Endothelial cell (in vitro differentiated cells): ENCODE measurements around the gene NLGN1. TPM values are rescaled to one million over a fixed set of nuclear protein-coding genes. Genes with fewer than 3 reads are reported as not detected.

Experiments
- DNase-seq: peaks from one replicate; pipeline ENCODE4 v3.0.0; 2021; ENCODE audit warnings: low spot score
- H3K27ac Mint-ChIP-seq: one replicate; pipeline ENCODE4 v1.8.0; 2021; ENCODE audit warnings: mixed read lengths, inconsistent platforms; ENCODE audit not compliant: unreplicated experiment
- H3K27me3 Mint-ChIP-seq: one replicate; pipeline ENCODE4 v1.8.0; 2021; ENCODE audit warnings: mild to moderate bottlenecking, moderate library complexity, mixed read lengths, inconsistent platforms; ENCODE audit not compliant: unreplicated experiment
- H3K36me3 Mint-ChIP-seq: one replicate; pipeline ENCODE4 v1.8.0; 2021; ENCODE audit warnings: mild to moderate bottlenecking, low read depth, mixed read lengths, inconsistent platforms; ENCODE audit not compliant: unreplicated experiment
- H3K4me1 Mint-ChIP-seq: one replicate; pipeline ENCODE4 v1.8.0; 2021; ENCODE audit warnings: mild to moderate bottlenecking, mixed read lengths, inconsistent platforms; ENCODE audit not compliant: unreplicated experiment
- H3K4me3 Mint-ChIP-seq: one replicate; pipeline ENCODE4 v1.8.0; 2021; ENCODE audit warnings: mild to moderate bottlenecking, mixed read lengths, inconsistent platforms; ENCODE audit not compliant: unreplicated experiment
- H3K9me3 Mint-ChIP-seq: one replicate; pipeline ENCODE4 v1.8.0; 2021; ENCODE audit warnings: mixed read lengths, inconsistent platforms; ENCODE audit not compliant: unreplicated experiment
- CTCF ChIP-seq: fragments of 200-600 bp; sonication (generic); IDR thresholded peaks from one replicate; pipeline ENCODE4 v1.5.0; 2021; ENCODE audit warnings: antibody characterized with exemption; ENCODE audit not compliant: unreplicated experiment
- total RNA-seq: library from RNA; stranded (reverse); fragmentation: NEBNext Ultra II Directional; extraction: Animal tissue kit (Norgen Biotek cat#: 25700); gene quantifications from one replicate; pipeline ENCODE4 v1.2.1, GENCODE V29; 2021; ENCODE audit not compliant: unreplicated experiment

NLGN1 gene
- total RNA-seq, 1 donor from 2014 or later, result 27.6 TPM

DNA sequence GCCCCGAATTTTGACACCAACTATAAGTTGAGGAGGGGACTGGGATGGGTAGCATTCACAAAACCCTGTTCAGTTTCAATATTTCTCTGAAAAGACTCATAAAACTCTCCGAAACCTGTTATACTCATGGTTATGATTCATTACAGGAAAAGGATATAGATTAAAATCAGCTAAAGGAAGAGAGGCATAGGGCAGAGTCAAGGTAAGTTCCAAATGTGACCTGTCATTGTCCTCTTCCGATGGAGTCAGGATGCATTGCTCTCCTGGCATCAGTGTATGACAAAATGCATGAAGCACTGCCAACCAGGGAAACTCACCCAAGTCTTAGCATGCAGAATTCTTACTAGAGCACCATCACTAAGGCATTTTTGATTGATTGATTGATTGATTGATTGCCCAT is 936.6 kb downstream of the NLGN1 start:
- no peak overlapping the region for H3K27ac Mint-ChIP-seq
- H3K27me3 Mint-ChIP-seq, result no peaks in the 10 kb centered on the region
- H3K4me1 Mint-ChIP-seq, result no peaks in the 10 kb centered on the region

GRCh38 chr3:174335324-174335723 is 937.8 kb downstream of the NLGN1 start:
- H3K27ac Mint-ChIP-seq, result no peak overlapping the region
- no peak for TF ChIP-seq CTCF
- H3K4me3 Mint-ChIP-seq, result no peak overlapping the region

More for the DNA sequence above, 936.6 kb downstream of the NLGN1 start:
- TF ChIP-seq CTCF, result no peak
- DNase-seq, result no peak
- Mint-ChIP-seq H3K4me3 (no peak overlapping the region), H3K9me3 (no peaks in the 10 kb centered on the region), H3K36me3 (no peaks in the 10 kb centered on the region)

DNA sequence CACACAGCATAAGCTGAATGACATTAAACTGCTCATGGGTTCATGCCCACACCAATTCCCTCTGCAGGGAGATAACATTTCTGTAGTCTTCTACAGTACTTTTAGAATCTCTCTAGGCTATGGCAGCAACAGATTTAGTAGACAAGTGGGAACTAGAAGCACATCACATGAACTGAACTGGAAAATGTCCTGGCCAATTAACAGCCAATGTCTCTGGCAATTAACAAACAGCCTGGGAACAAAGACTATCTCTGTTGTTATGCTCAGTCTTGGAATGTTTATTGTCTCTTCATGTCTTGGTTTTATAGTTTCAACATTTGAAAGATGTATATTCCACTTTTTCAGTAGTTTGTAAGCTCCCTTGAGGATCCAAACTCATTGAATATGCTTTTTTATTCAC is 938.4 kb downstream of the NLGN1 start:
- TF ChIP-seq CTCF, result no peak
- no peaks in the 10 kb centered on the region for H3K9me3 Mint-ChIP-seq
- no peaks in the 10 kb centered on the region for H3K27me3 Mint-ChIP-seq
- H3K27ac Mint-ChIP-seq, result no peak overlapping the region
- no peak for DNase-seq
- no peaks in the 10 kb centered on the region for H3K4me1 Mint-ChIP-seq
- H3K36me3 Mint-ChIP-seq, result no peaks in the 10 kb centered on the region
- H3K4me3 Mint-ChIP-seq, result no peak overlapping the region

More at GRCh38 chr3:174335324-174335723, 937.8 kb downstream of the NLGN1 start:
- DNase-seq, result no peak
- no peaks in the 10 kb centered on the region for H3K4me1 Mint-ChIP-seq
- no peaks in the 10 kb centered on the region for H3K36me3 Mint-ChIP-seq
- no peaks in the 10 kb centered on the region for H3K9me3 Mint-ChIP-seq
- H3K27me3 Mint-ChIP-seq, result no peaks in the 10 kb centered on the region
